Stomach (tissue), 9 donors: ENCODE results near the gene SMPD3. TPM values are rescaled to one million over a fixed set of nuclear protein-coding genes. Genes with fewer than 3 reads are reported as not detected.
A peak's percentile ranks its signal among the peaks of the same experiment; 100 is the strongest.

Experiments used
- DNase-seq, 2 donors: peaks; one replicate each; pipeline versions ENCODE4 v3.0.0 to v3.0.0-alpha.2; 2013 to 2019
- H3K27ac ChIP-seq, 5 donors: fragments of 200-600 bp in 4 of 5; sonication (generic) in 4 of 5; one replicate each; pipeline ENCODE4 v1.5.1; 2013 to 2019; ENCODE audit warnings: mild to moderate bottlenecking in 1 of 5, moderate library complexity in 1 of 5
- H3K27me3 ChIP-seq, 3 donors: fragments of 200-600 bp; sonication (generic); one replicate each; pipeline ENCODE4 v1.5.1; 2017 to 2019; ENCODE audit warnings: mixed run types in 1 of 3
- H3K36me3 ChIP-seq, 4 donors: fragments of 200-600 bp; sonication (generic); 1 replicate in 3 of 4; 2 replicates in 1 of 4; pipeline ENCODE4 v1.5.1; 2016 to 2019
- H3K4me1 ChIP-seq, 4 donors: fragments of 200-600 bp; sonication (generic); one replicate each; pipeline ENCODE4 v1.5.1; 2016 to 2019
- H3K4me3 ChIP-seq, 4 donors: fragments of 200-600 bp; sonication (generic) in 3 of 4; one replicate each; pipeline ENCODE4 v1.5.1; 2016 to 2019; ENCODE audit warnings: mild to moderate bottlenecking in 1 of 4
- H3K9me3 ChIP-seq, 4 donors: fragments of 200-600 bp; sonication (generic); one replicate each; pipeline ENCODE4 v1.5.1; 2016 to 2019
- EP300 ChIP-seq: sonication (generic); formaldehyde crosslinking; IDR thresholded peaks from one replicate; pipeline ENCODE4 v1.6.1; 2017; ENCODE audit warnings: antibody characterized with exemption
- POLR2A ChIP-seq, 4 donors: fragments of 450-650 bp; IDR thresholded peaks; one replicate each; pipeline ENCODE4 v1.6.1; 2016; ENCODE audit warnings: antibody characterized with exemption in 4 of 4, control low read depth in 2 of 4, mild to moderate bottlenecking in 1 of 4, moderate library complexity in 1 of 4
- POLR2AphosphoS5 ChIP-seq, 3 donors: sonication (generic); formaldehyde crosslinking; IDR thresholded peaks; one replicate each; pipeline ENCODE4 v1.6.1; 2016; ENCODE audit warnings: antibody characterized with exemption in 3 of 3
- WGBS, 5 donors: extraction: QIAGEN DNeasy Blood & Tissue Kit in 3 of 5; methylation state at CpG; one replicate each; pipeline versions ENCODE4 v1.1.5 to v1.1.7; 2013 to 2018; 5-methylcytosine and 5-hydroxymethylcytosine counted together
- intact Hi-C: fragments of 100-400 bp; cut with DNase I; formaldehyde crosslinking; loops from one replicate; pipeline ENCODE4 v1.15.1; 2023; ENCODE audit warnings: low total_unique reads
- polyA plus RNA-seq, 3 donors: library from polyadenylated mRNA; stranded (reverse); fragments of 200-250 nt; gene quantifications; one replicate each; pipeline ENCODE4 v1.2.3, GENCODE V29; 2013
- total RNA-seq, 5 donors: library from RNA; depleted of rRNA; stranded (reverse); fragments of >200 nt; gene quantifications; one replicate each; pipeline versions ENCODE4 v1.1.0 to v1.2.3, GENCODE V29; 2014 to 2016
- TF ChIP-seq, protein P1 (sequence below), 7 experiments: fragments of 450-650 bp in 4 of 7; fragments of 200-600 bp in 3 of 7; sonication (generic) in 3 of 7; IDR thresholded peaks; one replicate each; pipeline ENCODE4 v1.5.1; 2016 to 2019; ENCODE audit warnings: antibody characterized with exemption in 7 of 7, control low read depth in 2 of 7, mild to moderate bottlenecking in 1 of 7
- donor health status: healthy with polysubstance abuse.
- donor health status: Bipolar disorder and iron deficiency.
- donor health status: healthy.

Gene SMPD3
- total and polyA plus RNA-seq, 8 donors: 1.7 to 110 (median 53.7) TPM

- 34 to 61% (median 50%) methylated on average over 9 to 11 of the region's 11 CpGs for WGBS, 5 donors
- H3K27ac ChIP-seq: peak overlapping the region; percentile 61 to 79 (median 69)
- peaks cover 26 to 37% (median 29%) of the 10 kb centered on the region in 4 donors for H3K4me1 ChIP-seq
- TF ChIP-seq EP300: no peak
- TF ChIP-seq, protein P1, sequence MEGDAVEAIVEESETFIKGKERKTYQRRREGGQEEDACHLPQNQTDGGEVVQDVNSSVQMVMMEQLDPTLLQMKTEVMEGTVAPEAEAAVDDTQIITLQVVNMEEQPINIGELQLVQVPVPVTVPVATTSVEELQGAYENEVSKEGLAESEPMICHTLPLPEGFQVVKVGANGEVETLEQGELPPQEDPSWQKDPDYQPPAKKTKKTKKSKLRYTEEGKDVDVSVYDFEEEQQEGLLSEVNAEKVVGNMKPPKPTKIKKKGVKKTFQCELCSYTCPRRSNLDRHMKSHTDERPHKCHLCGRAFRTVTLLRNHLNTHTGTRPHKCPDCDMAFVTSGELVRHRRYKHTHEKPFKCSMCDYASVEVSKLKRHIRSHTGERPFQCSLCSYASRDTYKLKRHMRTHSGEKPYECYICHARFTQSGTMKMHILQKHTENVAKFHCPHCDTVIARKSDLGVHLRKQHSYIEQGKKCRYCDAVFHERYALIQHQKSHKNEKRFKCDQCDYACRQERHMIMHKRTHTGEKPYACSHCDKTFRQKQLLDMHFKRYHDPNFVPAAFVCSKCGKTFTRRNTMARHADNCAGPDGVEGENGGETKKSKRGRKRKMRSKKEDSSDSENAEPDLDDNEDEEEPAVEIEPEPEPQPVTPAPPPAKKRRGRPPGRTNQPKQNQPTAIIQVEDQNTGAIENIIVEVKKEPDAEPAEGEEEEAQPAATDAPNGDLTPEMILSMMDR (IDR thresholded peaks at IDR 0.05): no peak
- no peak for TF ChIP-seq POLR2A (IDR thresholded peaks at IDR 0.05)
- no peak for TF ChIP-seq POLR2AphosphoS5 (IDR thresholded peaks at IDR 0.05)
- no peaks in the 10 kb centered on the region for H3K9me3 ChIP-seq
- no peaks in the 10 kb centered on the region for H3K27me3 ChIP-seq
- H3K4me3 ChIP-seq: peak overlapping the region; percentile 12 to 32 (median 19)
- DNase-seq: peak in 1 of 2 donors; percentile 62
- intact Hi-C loops: no loop called here
- no peaks in the 10 kb centered on the region for H3K36me3 ChIP-seq
Measured at GRCh38 chr16:68470461-68471150, 22.3 kb upstream of the SMPD3 start.

- intact Hi-C loops: no loop called here
- DNase-seq: peak in 1 of 2 donors; percentile 42
- Histone ChIP-seq H3K36me3 (no peaks in the 10 kb centered on the region), H3K27ac (peak overlapping the region; percentile 61 to 79 (median 69)), H3K4me1 (peaks cover 26 to 37% (median 29%) of the 10 kb centered on the region in 4 donors), H3K4me3 (peak overlapping the region; percentile 12 to 32 (median 19)), H3K9me3 (no peaks in the 10 kb centered on the region), H3K27me3 (no peaks in the 10 kb centered on the region)
- WGBS, 5 donors: 1 to 5% (median 4%) methylated on average over 11 of the region's 11 CpGs
- TF ChIP-seq POLR2AphosphoS5 (IDR thresholded peaks at IDR 0.05) (no peak), EP300 (no peak), POLR2A (IDR thresholded peaks at IDR 0.05) (no peak)
- TF ChIP-seq, protein P1 (IDR thresholded peaks at IDR 0.05): no peak
Measured at GRCh38 chr16:68469796-68470460, 21.6 kb upstream of the SMPD3 start.

- WGBS, 5 donors: 44 to 61% (median 54%) methylated on average over 4 of the region's 4 CpGs
- Histone ChIP-seq H3K4me1 (peaks cover 26 to 37% (median 29%) of the 10 kb centered on the region in 4 donors), H3K27ac (peak overlapping the region; percentile 61 to 79 (median 77)), H3K36me3 (no peaks in the 10 kb centered on the region), H3K27me3 (no peaks in the 10 kb centered on the region), H3K4me3 (no peak overlapping the region), H3K9me3 (no peaks in the 10 kb centered on the region)
- DNase-seq: peak in 1 of 2 donors; percentile 57
- intact Hi-C loops: no loop called here
- TF ChIP-seq EP300: no peak
- TF ChIP-seq, protein P1 (IDR thresholded peaks at IDR 0.05): no peak
- TF ChIP-seq POLR2A (IDR thresholded peaks at IDR 0.05): no peak
- no peak for TF ChIP-seq POLR2AphosphoS5 (IDR thresholded peaks at IDR 0.05)
Measured at GRCh38 chr16:68468842-68469241, 20.5 kb upstream of the SMPD3 start.

- H3K9me3 ChIP-seq: peaks cover 0 to 8% (median 0%) of the 10 kb centered on the region in 4 donors
- intact Hi-C loops: no loop called here
- no peaks in the 10 kb centered on the region for H3K27me3 ChIP-seq
- no peak for DNase-seq
- TF ChIP-seq, protein P1 (IDR thresholded peaks at IDR 0.05): no peak
- TF ChIP-seq EP300 (no peak), POLR2A (IDR thresholded peaks at IDR 0.05) (no peak), POLR2AphosphoS5 (IDR thresholded peaks at IDR 0.05) (no peak)
- no peaks in the 10 kb centered on the region for H3K36me3 ChIP-seq
- H3K4me1 ChIP-seq: peaks cover 25 to 34% (median 28%) of the 10 kb centered on the region in 4 donors
- WGBS, 5 donors: 32 to 51% (median 39%) methylated on average over 4 of the region's 4 CpGs
- H3K4me3 ChIP-seq: no peak overlapping the region
- H3K27ac ChIP-seq: no peak overlapping the region
Measured at GRCh38 chr16:68466174-68466573, 17.9 kb upstream of the SMPD3 start.
